Gastrocnemius medialis (tissue), 4 donors: ENCODE results near the gene FOXG1.

ENCODE experiments used
- POLR2A ChIP-seq, 2 donors: fragments of 450-650 bp; IDR thresholded peaks; one replicate each; pipeline ENCODE4 v1.6.1; 2017; ENCODE audit warnings: antibody characterized with exemption in 2 of 2, mild to moderate bottlenecking in 2 of 2, moderate library complexity in 2 of 2
- TF ChIP-seq, protein P1 (sequence below), 5 experiments: fragments of 450-650 bp in 3 of 5; fragments of 200-600 bp in 2 of 5; sonication (generic) in 2 of 5; IDR thresholded peaks in 4 of 5; conservative IDR thresholded peaks in 1 of 5; 1 replicate in 4 of 5; 2 replicates in 1 of 5; pipeline ENCODE4 v1.5.1; 2016 to 2019; ENCODE audit warnings: antibody characterized with exemption in 5 of 5, mild to moderate bottlenecking in 3 of 5, moderate library complexity in 3 of 5

GRCh38 chr14:28758885-28759652, 7.5 kb upstream of the FOXG1 start:
- TF ChIP-seq, protein P1, sequence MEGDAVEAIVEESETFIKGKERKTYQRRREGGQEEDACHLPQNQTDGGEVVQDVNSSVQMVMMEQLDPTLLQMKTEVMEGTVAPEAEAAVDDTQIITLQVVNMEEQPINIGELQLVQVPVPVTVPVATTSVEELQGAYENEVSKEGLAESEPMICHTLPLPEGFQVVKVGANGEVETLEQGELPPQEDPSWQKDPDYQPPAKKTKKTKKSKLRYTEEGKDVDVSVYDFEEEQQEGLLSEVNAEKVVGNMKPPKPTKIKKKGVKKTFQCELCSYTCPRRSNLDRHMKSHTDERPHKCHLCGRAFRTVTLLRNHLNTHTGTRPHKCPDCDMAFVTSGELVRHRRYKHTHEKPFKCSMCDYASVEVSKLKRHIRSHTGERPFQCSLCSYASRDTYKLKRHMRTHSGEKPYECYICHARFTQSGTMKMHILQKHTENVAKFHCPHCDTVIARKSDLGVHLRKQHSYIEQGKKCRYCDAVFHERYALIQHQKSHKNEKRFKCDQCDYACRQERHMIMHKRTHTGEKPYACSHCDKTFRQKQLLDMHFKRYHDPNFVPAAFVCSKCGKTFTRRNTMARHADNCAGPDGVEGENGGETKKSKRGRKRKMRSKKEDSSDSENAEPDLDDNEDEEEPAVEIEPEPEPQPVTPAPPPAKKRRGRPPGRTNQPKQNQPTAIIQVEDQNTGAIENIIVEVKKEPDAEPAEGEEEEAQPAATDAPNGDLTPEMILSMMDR (IDR thresholded peaks at IDR 0.05 in 4 of 5, conservative IDR thresholded peaks at IDR 0.05 in 1 of 5) = no peak
- TF ChIP-seq POLR2A (IDR thresholded peaks at IDR 0.05) = no peak
